ENCODE data around the gene TNFRSF21. TPM values are rescaled to one million over a fixed set of nuclear protein-coding genes. Genes with fewer than 3 reads are reported as not detected.

TNFRSF21 gene
- total RNA-seq, 1 donor from 2014 or later, result 1.8 TPM

DNA sequence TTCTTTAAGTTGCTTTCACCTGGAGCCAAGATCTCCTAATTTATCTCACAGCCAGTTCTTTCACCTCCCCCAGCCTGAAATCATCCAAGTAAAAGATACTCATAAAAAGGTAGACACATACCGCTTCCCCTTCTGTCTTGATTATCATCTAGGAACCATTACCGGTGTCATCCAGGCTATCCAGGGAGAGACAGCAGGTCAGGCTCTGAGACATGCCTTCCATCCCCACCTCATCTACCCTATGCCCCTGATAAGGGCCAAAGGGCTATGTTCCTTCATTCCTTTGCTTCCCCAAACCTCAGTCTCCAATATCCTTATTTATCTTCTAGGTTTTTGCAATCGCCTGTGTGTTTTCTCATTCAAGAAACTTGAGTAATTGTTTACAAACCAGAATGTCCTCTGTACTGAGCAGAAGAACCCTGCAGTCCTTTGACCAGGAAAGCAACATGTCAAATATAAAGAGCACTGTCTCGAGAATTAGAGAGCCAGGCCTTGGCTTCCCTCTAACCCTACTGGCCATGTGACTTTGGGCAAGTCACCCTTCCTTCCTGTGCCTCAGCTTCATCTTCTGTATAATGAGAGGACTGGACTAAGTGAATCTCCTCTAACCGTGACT, 41.0 kb downstream of the TNFRSF21 start:
- DNase-seq (ENCODE audit: low spot score in 2 of 2), result no peak
- no peaks in the 10 kb centered on the region for H3K27me3 ChIP-seq
- no peaks in the 10 kb centered on the region for H3K36me3 ChIP-seq
- no peak overlapping the region for H3K4me3 ChIP-seq
- no peak for TF ChIP-seq CTCF (IDR thresholded peaks at IDR 0.05)
- H3K4me1 ChIP-seq, result no peaks in the 10 kb centered on the region
- intact Hi-C loops (cut with DNase I), result no loop called here
- no peaks in the 10 kb centered on the region for H3K9me3 ChIP-seq
- H3K27ac ChIP-seq, result no peak overlapping the region

- no peaks in the 10 kb centered on the region for H3K4me1 ChIP-seq
These were observed 42.4 kb downstream of the TNFRSF21 start for GRCh38 chr6:47267301-47267700.

DNA sequence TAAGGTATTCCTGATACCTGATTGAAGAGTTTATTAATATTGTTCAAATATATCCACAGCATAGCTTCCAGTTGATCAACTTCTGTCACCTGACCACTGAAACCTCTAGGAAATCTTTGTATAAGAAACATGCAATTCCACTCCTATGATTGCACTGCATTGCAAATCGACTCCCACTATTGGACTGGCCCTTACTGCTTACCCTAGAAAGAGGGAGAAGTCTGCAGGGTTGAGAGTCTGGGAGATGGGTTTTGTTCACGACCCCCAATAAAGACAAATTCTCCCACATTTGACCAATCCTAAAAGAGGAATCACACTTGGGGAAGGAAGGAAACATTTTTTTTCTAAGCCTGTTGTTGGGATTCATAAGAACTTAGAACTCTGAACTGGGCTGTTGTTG, 43.7 kb downstream of the TNFRSF21 start:
- DNase-seq (ENCODE audit: low spot score in 2 of 2), result no peak
- no peak for TF ChIP-seq CTCF (IDR thresholded peaks at IDR 0.05)
- Histone ChIP-seq H3K36me3 (no peaks in the 10 kb centered on the region), H3K4me1 (no peaks in the 10 kb centered on the region), H3K27me3 (no peaks in the 10 kb centered on the region), H3K4me3 (no peak overlapping the region), H3K27ac (no peak overlapping the region), H3K9me3 (no peaks in the 10 kb centered on the region)
- intact Hi-C loops (cut with DNase I), result no loop called here

More at GRCh38 chr6:47267301-47267700, 42.4 kb downstream of the TNFRSF21 start:
- Histone ChIP-seq H3K4me3 (no peak overlapping the region), H3K36me3 (no peaks in the 10 kb centered on the region), H3K9me3 (no peaks in the 10 kb centered on the region), H3K27me3 (no peaks in the 10 kb centered on the region), H3K27ac (no peak overlapping the region)
- DNase-seq (ENCODE audit: low spot score in 2 of 2), result no peak
- no peak for TF ChIP-seq CTCF (IDR thresholded peaks at IDR 0.05)
- intact Hi-C loops (cut with DNase I), result no loop called here

GRCh38 chr6:47264775-47265184, 44.9 kb downstream of the TNFRSF21 start:
- no peak for TF ChIP-seq CTCF (IDR thresholded peaks at IDR 0.05)
- Histone ChIP-seq H3K4me1 (no peaks in the 10 kb centered on the region), H3K9me3 (no peaks in the 10 kb centered on the region), H3K27ac (no peak overlapping the region), H3K27me3 (no peaks in the 10 kb centered on the region), H3K36me3 (no peaks in the 10 kb centered on the region), H3K4me3 (no peak overlapping the region)
- intact Hi-C loops (cut with DNase I), result no loop called here
- DNase-seq (ENCODE audit: low spot score in 2 of 2), result no peak

DNA sequence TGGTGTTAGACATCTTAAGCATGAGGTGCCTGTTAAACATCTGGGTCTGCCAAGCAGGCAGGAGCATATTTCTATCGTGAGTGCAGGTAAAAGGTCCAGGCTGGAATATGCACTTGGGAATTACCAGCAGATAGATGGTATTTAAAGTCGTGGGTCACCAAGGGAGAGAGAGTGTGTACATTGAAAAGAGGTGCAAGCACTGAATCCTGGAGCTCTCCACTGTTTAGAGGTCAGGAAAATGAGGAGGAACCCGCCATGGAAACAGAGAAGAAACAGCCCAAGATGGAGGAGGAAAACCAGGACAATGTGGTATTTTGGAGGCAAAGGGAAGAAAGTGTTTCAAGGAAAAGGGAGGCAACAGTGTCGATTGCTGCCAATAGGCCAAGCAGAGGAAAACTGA, 46.4 kb downstream of the TNFRSF21 start:
- no peak for TF ChIP-seq CTCF (IDR thresholded peaks at IDR 0.05)
- Histone ChIP-seq H3K27ac (no peak overlapping the region), H3K9me3 (no peaks in the 10 kb centered on the region), H3K4me3 (no peak overlapping the region), H3K4me1 (no peaks in the 10 kb centered on the region), H3K36me3 (no peaks in the 10 kb centered on the region), H3K27me3 (no peaks in the 10 kb centered on the region)
- DNase-seq (ENCODE audit: low spot score in 2 of 2), result no peak
- intact Hi-C loops (cut with DNase I), result no loop called here

GRCh38 chr6:47262231-47262630, 47.5 kb downstream of the TNFRSF21 start:
- no peaks in the 10 kb centered on the region for H3K4me1 ChIP-seq
- DNase-seq (ENCODE audit: low spot score in 2 of 2), result no peak
- TF ChIP-seq CTCF (IDR thresholded peaks at IDR 0.05), result no peak
- H3K4me3 ChIP-seq, result no peak overlapping the region
- no peaks in the 10 kb centered on the region for H3K27me3 ChIP-seq
- H3K27ac ChIP-seq, result no peak overlapping the region
- H3K9me3 ChIP-seq, result no peaks in the 10 kb centered on the region
- intact Hi-C loops (cut with DNase I), result no loop called here
- no peaks in the 10 kb centered on the region for H3K36me3 ChIP-seq

All from ascending aorta (tissue), 2 donors.